Globus pallidus (tissue), 1 donor: ENCODE results near the gene OR6Y1.
A peak's percentile ranks its signal among the peaks of the same experiment; 100 is the strongest.

Experiments used
- DNase-seq: peaks from one replicate; pipeline ENCODE4 v3.0.0-alpha.2; 2015; ENCODE audit warnings: low spot score

The OR6Y1 gene

DNA sequence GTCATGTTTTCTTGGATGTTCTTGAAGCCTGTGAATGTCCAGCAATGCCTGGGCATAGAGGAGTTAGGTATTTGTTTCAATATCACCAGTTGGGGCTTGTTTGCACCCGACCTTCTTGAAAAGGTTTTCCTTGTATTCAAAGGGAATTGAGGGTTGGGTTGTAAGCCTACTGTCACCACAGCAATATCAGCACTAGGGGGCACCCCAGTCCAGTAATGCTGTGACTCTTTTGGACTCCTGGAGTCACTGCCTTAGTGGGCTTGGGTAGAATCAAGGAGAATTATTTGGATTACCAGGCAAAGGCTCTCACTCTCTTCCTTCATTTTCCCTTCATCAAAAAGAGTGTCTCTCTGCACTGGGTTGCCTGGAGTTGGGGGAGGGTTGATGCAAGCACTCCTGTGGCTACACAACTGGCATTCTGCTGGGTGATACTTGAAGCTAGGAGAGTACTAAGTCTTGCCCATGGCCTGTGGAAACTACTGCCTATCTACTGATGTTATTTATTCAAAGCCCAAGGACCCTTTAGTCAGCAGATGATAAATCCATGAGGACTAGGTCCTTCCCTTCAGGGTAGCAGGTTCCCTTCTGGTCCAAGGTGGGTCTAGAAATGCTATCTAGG is 47.7 kb downstream of the OR6Y1 start:
- no peak for DNase-seq

DNA sequence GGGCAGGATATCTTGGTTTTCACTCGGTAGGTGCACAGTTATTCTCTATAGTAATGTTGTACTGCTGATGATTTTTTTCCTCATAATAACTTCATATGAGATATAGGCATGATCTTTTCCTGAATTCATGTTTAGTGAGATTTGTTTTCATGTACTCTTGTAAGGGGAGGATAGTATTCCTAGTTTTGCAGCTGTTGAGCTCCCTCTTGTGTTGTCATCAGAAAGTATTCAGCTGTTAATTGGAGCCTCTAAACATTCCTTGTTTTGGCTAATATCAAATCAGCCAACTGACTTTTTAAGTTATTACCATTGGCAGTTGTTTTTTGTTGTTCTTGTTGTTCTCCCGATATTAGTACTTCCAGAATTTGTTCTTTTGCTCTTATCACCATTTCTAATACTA is 57.8 kb downstream of the OR6Y1 start:
- DNase-seq, result peak; percentile 59

- no peak for DNase-seq
These were observed 59.4 kb downstream of the OR6Y1 start for GRCh38 chr1:158494796-158495195.
